ENCODE data around the gene INO80D. TPM values are rescaled to one million over a fixed set of nuclear protein-coding genes. Genes with fewer than 3 reads are reported as not detected.
"Not testable (repeated sequence)": the region's sequence is repeated elsewhere in the genome, so short reads cannot be mapped to it uniquely, and the experiment has no call there.

INO80D gene
- total and polyA plus RNA-seq, 2 experiments from 2014 or later, result 17.5 to 37.4 TPM

DNA sequence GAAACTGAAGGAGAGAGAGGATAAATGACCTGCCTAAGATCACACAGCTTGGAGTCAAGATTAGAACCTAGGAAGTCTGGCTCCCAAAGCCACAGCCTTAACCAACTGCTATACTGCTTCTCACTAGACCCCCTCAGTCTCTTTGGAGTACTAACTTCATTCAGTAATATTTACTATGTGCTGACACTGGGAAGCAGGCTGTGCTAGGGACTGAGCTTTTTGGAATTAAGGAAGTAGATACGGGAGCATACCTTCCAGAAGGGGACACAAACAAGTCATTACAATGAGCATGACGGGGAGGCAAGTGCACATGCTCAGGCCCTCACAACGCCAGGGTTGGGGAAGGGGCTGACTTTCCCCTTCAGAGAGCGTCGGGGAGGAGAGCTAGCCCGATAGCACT lies 97.7 kb downstream of the INO80D start:
- peaks cover 10% of the 10 kb centered on the region for H3K27me3 Mint-ChIP-seq (ENCODE audit: insufficient read depth, low read depth, poor library complexity)
- Histone ChIP-seq H3F3A (replicated peaks; ENCODE audit: low read depth) (peaks cover 3% of the 10 kb centered on the region; the same call in 1 of the 2 replicates), H2AFZ (no peak overlapping the region), H3K4me2 (no peak overlapping the region), H3K27me3 (ENCODE audit: insufficient read depth) (no peaks in the 10 kb centered on the region), H3K79me2 (replicated peaks; ENCODE audit: insufficient read depth) (no peaks in the 10 kb centered on the region), H3K9me2 (ENCODE audit: insufficient read depth) (no peaks in the 10 kb centered on the region), H3K36me3 (ENCODE audit: insufficient read depth) (no peaks in the 10 kb centered on the region), H4K20me1 (replicated peaks; ENCODE audit: insufficient read depth) (0 out of 2 replicates have a peak, but pooled peaks cover 5% of the 10 kb centered on the region), H3K4me1 (ENCODE audit: insufficient read depth) (no peaks in the 10 kb centered on the region), H3K27ac (ENCODE audit: low read depth) (0 out of 2 replicates have a peak overlapping the region, but pooled peaks have one; percentile 5), H3K4me3 (no peak overlapping the region)
- TF ChIP-seq STAT1 (IDR thresholded peaks at IDR 0.05; ENCODE audit: unreplicated experiment) (no peak), POLR2AphosphoS5 (IDR thresholded peaks at IDR 0.05; ENCODE audit: low read depth) (no peak), NANOG (IDR thresholded peaks at IDR 0.05; ENCODE audit: borderline replicate concordance) (no peak), JUNB (IDR thresholded peaks at IDR 0.05; ENCODE audit: unreplicated experiment) (no peak), ZNF114 (CRISPR knock-in tag; IDR thresholded peaks at IDR 0.05) (no peak)
- TF ChIP-seq, protein P1, sequence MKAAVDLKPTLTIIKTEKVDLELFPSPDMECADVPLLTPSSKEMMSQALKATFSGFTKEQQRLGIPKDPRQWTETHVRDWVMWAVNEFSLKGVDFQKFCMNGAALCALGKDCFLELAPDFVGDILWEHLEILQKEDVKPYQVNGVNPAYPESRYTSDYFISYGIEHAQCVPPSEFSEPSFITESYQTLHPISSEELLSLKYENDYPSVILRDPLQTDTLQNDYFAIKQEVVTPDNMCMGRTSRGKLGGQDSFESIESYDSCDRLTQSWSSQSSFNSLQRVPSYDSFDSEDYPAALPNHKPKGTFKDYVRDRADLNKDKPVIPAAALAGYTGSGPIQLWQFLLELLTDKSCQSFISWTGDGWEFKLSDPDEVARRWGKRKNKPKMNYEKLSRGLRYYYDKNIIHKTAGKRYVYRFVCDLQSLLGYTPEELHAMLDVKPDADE (IDR thresholded peaks at IDR 0.05), result no peak
- TF ChIP-seq, protein P2, sequence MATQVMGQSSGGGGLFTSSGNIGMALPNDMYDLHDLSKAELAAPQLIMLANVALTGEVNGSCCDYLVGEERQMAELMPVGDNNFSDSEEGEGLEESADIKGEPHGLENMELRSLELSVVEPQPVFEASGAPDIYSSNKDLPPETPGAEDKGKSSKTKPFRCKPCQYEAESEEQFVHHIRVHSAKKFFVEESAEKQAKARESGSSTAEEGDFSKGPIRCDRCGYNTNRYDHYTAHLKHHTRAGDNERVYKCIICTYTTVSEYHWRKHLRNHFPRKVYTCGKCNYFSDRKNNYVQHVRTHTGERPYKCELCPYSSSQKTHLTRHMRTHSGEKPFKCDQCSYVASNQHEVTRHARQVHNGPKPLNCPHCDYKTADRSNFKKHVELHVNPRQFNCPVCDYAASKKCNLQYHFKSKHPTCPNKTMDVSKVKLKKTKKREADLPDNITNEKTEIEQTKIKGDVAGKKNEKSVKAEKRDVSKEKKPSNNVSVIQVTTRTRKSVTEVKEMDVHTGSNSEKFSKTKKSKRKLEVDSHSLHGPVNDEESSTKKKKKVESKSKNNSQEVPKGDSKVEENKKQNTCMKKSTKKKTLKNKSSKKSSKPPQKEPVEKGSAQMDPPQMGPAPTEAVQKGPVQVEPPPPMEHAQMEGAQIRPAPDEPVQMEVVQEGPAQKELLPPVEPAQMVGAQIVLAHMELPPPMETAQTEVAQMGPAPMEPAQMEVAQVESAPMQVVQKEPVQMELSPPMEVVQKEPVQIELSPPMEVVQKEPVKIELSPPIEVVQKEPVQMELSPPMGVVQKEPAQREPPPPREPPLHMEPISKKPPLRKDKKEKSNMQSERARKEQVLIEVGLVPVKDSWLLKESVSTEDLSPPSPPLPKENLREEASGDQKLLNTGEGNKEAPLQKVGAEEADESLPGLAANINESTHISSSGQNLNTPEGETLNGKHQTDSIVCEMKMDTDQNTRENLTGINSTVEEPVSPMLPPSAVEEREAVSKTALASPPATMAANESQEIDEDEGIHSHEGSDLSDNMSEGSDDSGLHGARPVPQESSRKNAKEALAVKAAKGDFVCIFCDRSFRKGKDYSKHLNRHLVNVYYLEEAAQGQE (IDR thresholded peaks at IDR 0.05; ENCODE audit: unreplicated experiment), result no peak
- TF ChIP-seq, protein P3, sequence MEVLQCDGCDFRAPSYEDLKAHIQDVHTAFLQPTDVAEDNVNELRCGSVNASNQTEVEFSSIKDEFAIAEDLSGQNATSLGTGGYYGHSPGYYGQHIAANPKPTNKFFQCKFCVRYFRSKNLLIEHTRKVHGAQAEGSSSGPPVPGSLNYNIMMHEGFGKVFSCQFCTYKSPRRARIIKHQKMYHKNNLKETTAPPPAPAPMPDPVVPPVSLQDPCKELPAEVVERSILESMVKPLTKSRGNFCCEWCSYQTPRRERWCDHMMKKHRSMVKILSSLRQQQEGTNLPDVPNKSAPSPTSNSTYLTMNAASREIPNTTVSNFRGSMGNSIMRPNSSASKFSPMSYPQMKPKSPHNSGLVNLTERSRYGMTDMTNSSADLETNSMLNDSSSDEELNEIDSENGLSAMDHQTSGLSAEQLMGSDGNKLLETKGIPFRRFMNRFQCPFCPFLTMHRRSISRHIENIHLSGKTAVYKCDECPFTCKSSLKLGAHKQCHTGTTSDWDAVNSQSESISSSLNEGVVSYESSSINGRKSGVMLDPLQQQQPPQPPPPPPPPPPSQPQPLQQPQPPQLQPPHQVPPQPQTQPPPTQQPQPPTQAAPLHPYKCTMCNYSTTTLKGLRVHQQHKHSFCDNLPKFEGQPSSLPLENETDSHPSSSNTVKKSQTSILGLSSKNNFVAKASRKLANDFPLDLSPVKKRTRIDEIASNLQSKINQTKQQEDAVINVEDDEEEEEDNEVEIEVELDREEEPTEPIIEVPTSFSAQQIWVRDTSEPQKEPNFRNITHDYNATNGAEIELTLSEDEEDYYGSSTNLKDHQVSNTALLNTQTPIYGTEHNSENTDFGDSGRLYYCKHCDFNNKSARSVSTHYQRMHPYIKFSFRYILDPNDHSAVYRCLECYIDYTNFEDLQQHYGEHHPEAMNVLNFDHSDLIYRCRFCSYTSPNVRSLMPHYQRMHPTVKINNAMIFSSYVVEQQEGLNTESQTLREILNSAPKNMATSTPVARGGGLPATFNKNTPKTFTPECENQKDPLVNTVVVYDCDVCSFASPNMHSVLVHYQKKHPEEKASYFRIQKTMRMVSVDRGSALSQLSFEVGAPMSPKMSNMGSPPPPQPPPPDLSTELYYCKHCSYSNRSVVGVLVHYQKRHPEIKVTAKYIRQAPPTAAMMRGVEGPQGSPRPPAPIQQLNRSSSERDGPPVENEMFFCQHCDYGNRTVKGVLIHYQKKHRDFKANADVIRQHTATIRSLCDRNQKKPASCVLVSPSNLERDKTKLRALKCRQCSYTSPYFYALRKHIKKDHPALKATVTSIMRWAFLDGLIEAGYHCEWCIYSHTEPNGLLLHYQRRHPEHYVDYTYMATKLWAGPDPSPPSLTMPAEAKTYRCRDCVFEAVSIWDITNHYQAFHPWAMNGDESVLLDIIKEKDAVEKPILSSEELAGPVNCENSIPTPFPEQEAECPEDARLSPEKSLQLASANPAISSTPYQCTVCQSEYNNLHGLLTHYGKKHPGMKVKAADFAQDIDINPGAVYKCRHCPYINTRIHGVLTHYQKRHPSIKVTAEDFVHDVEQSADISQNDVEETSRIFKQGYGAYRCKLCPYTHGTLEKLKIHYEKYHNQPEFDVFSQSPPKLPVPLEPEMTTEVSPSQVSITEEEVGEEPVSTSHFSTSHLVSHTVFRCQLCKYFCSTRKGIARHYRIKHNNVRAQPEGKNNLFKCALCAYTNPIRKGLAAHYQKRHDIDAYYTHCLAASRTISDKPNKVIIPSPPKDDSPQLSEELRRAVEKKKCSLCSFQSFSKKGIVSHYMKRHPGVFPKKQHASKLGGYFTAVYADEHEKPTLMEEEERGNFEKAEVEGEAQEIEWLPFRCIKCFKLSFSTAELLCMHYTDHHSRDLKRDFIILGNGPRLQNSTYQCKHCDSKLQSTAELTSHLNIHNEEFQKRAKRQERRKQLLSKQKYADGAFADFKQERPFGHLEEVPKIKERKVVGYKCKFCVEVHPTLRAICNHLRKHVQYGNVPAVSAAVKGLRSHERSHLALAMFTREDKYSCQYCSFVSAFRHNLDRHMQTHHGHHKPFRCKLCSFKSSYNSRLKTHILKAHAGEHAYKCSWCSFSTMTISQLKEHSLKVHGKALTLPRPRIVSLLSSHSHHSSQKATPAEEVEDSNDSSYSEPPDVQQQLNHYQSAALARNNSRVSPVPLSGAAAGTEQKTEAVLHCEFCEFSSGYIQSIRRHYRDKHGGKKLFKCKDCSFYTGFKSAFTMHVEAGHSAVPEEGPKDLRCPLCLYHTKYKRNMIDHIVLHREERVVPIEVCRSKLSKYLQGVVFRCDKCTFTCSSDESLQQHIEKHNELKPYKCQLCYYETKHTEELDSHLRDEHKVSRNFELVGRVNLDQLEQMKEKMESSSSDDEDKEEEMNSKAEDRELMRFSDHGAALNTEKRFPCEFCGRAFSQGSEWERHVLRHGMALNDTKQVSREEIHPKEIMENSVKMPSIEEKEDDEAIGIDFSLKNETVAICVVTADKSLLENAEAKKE (CRISPR knock-in tag; IDR thresholded peaks at IDR 0.05), result no peak
- TF ChIP-seq, protein P4, sequence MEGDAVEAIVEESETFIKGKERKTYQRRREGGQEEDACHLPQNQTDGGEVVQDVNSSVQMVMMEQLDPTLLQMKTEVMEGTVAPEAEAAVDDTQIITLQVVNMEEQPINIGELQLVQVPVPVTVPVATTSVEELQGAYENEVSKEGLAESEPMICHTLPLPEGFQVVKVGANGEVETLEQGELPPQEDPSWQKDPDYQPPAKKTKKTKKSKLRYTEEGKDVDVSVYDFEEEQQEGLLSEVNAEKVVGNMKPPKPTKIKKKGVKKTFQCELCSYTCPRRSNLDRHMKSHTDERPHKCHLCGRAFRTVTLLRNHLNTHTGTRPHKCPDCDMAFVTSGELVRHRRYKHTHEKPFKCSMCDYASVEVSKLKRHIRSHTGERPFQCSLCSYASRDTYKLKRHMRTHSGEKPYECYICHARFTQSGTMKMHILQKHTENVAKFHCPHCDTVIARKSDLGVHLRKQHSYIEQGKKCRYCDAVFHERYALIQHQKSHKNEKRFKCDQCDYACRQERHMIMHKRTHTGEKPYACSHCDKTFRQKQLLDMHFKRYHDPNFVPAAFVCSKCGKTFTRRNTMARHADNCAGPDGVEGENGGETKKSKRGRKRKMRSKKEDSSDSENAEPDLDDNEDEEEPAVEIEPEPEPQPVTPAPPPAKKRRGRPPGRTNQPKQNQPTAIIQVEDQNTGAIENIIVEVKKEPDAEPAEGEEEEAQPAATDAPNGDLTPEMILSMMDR (conservative IDR thresholded peaks at IDR 0.05; ENCODE audit: low read depth in 2 of 2), result no peak
- H3K36me3 Mint-ChIP-seq (ENCODE audit: low read depth), result peaks cover 10% of the 10 kb centered on the region; the same call in 2 of the 3 replicates
- H3K9me3 Mint-ChIP-seq, result no peaks in the 10 kb centered on the region
- DNase-seq (ENCODE audit: low spot score) (peak; percentile 29), ATAC-seq (peak; percentile 49)
- peak overlapping the region; percentile 0; the same call in 1 of the 2 replicates for H3K27ac Mint-ChIP-seq
- peaks cover 11% of the 10 kb centered on the region for H3K4me1 Mint-ChIP-seq
- no peak overlapping the region for H3K4me3 Mint-ChIP-seq

DNA sequence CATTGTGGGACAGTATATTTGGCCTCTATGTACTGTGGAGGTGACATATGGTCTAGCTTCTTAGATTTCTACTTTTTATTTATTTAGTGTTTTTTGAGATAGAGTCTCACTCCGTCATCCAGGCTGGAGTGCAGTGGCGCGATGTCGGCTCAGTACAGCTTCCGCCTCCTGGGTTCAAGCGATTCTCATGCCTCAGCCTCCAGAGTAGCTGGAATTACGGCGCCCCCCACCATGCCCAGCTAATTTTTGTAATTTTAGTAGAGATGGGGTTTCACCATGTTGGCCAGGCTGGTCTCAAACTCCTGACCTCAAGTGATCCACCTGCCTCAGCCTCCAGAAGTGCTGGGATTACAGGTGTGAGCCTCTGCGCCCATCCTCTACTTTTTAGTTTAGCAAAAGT lies 99.6 kb downstream of the INO80D start:
- H2AFZ ChIP-seq; H3K27me3 ChIP-seq (ENCODE audit: insufficient read depth); H3K27ac Mint-ChIP-seq; H3K27ac ChIP-seq (ENCODE audit: low read depth); DNase-seq (ENCODE audit: low spot score); ATAC-seq; H3K79me2 ChIP-seq (replicated peaks; ENCODE audit: insufficient read depth); H3K4me1 ChIP-seq (ENCODE audit: insufficient read depth); H3K36me3 ChIP-seq (ENCODE audit: insufficient read depth); H4K20me1 ChIP-seq (replicated peaks; ENCODE audit: insufficient read depth); H3K4me3 Mint-ChIP-seq; H3K4me3 ChIP-seq; H3K9me2 ChIP-seq (ENCODE audit: insufficient read depth); H3F3A ChIP-seq (replicated peaks; ENCODE audit: low read depth); H3K4me2 ChIP-seq; H3K9me3 Mint-ChIP-seq; H3K36me3 Mint-ChIP-seq (ENCODE audit: low read depth): not testable (repeated sequence)
- peaks cover 10% of the 10 kb centered on the region for H3K27me3 Mint-ChIP-seq (ENCODE audit: insufficient read depth, low read depth, poor library complexity)
- H3K4me1 Mint-ChIP-seq, result peaks cover 11% of the 10 kb centered on the region

Data from GM23338 (cell line).